Chondrocyte (in vitro differentiated cells): ENCODE measurements around the gene OAF. TPM values are rescaled to one million over a fixed set of nuclear protein-coding genes. Genes with fewer than 3 reads are reported as not detected.

Experiments used
- DNase-seq: peaks from one replicate; pipeline ENCODE4 v3.0.0; 2021; ENCODE audit warnings: mixed read lengths, low spot score
- H3K27ac Mint-ChIP-seq: one replicate; pipeline ENCODE4 v1.8.0; 2021; ENCODE audit warnings: mild to moderate bottlenecking, moderate library complexity, mixed read lengths; ENCODE audit not compliant: unreplicated experiment
- H3K27me3 Mint-ChIP-seq: 2 replicates; pipeline ENCODE4 v1.8.0; 2021; ENCODE audit warnings: low read depth, mixed read lengths
- H3K36me3 Mint-ChIP-seq: 2 replicates; pipeline ENCODE4 v1.8.0; 2021; ENCODE audit warnings: low read depth, mixed read lengths
- H3K4me1 Mint-ChIP-seq: 2 replicates; pipeline ENCODE4 v1.8.0; 2021; ENCODE audit warnings: low read depth, mild to moderate bottlenecking, mixed read lengths
- H3K4me3 Mint-ChIP-seq: one replicate; pipeline ENCODE4 v1.8.0; 2021; ENCODE audit warnings: mild to moderate bottlenecking, moderate library complexity, mixed read lengths; ENCODE audit not compliant: unreplicated experiment
- H3K9me3 Mint-ChIP-seq: 2 replicates; pipeline ENCODE4 v1.8.0; 2021; ENCODE audit warnings: low read depth, mixed read lengths
- CTCF ChIP-seq: fragments of 200-600 bp; sonication (generic); IDR thresholded peaks from 2 replicates; pipeline ENCODE4 v1.5.0; 2021; ENCODE audit warnings: antibody characterized with exemption, mild to moderate bottlenecking, moderate library complexity
- total RNA-seq: library from RNA; stranded (reverse); gene quantifications from 3 replicates; pipeline ENCODE4 v1.2.1, GENCODE V29; 2021

Gene OAF
- total RNA-seq, 1 donor from 2014 or later = 5.7 TPM

GRCh38 chr11:120196826-120197225 lies 14.0 kb upstream of the OAF start:
- DNase-seq = no peak
- no peak for TF ChIP-seq CTCF
- Mint-ChIP-seq H3K27me3 (peaks cover 9% of the 10 kb centered on the region), H3K36me3 (no peaks in the 10 kb centered on the region), H3K4me1 (peaks cover 5% of the 10 kb centered on the region), H3K4me3 (no peak overlapping the region), H3K27ac (no peak overlapping the region), H3K9me3 (no peaks in the 10 kb centered on the region)

DNA sequence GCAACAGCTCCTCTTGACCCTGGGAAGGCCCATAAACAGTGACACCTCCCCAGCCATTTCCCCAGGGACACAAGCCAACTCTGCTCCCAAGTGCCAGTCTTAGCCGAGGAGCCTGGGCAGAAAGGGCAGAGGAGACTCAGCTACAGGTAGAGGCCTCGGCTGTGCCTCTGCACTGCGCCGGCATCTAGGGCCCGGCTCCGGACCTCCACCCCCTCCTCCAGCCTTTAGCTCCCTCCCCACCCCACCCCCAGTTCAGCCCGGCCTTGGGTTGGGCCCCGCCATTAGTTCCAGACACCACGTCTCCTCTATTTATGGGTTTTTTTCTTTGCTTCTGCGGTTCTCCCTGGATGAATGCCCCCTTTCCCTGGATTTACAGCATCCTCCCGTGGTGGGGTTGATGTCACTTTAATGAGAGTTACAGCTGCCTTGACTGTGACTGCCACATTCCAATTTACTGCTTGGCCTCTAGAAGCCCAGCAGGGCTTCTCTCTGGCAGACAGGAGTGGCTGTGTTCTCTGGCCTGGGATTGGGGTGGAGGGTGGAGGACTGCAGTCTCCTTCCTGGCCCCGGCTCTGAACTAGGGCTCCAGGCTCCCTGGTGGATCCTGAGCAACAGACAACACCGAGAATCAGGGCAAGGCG lies 13.5 kb upstream of the OAF start:
- DNase-seq = no peak
- no peak overlapping the region for H3K4me3 Mint-ChIP-seq
- H3K4me1 Mint-ChIP-seq = peaks cover 5% of the 10 kb centered on the region
- peaks cover 9% of the 10 kb centered on the region for H3K27me3 Mint-ChIP-seq
- H3K36me3 Mint-ChIP-seq = no peaks in the 10 kb centered on the region
- no peaks in the 10 kb centered on the region for H3K9me3 Mint-ChIP-seq
- peak overlapping the region; percentile 54 for H3K27ac Mint-ChIP-seq
- TF ChIP-seq CTCF = peak; percentile 15

DNA sequence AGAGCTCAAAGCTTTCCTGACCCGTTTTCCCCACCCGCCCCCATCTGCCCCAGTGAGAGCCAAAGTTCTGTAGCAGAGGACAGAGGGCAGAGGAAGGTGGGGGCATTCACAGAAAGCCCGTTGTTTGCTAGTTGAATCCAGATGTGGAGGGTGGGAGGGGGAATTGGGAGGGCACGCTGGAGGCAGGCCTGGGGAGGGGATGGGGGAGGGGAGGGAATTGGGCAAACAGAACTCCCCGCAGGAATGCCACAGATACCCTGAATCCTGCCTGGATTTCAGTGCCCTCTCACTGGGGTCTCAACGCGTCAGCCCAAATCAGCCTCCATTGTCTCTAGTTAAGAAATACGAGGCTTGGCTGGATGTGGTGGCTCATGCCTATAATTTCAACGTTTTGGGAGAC lies 12.9 kb upstream of the OAF start:
- H3K9me3 Mint-ChIP-seq = no peaks in the 10 kb centered on the region
- H3K4me3 Mint-ChIP-seq = no peak overlapping the region
- TF ChIP-seq CTCF = no peak
- H3K27ac Mint-ChIP-seq = no peak overlapping the region
- H3K27me3 Mint-ChIP-seq = peaks cover 9% of the 10 kb centered on the region
- no peaks in the 10 kb centered on the region for H3K36me3 Mint-ChIP-seq
- DNase-seq = no peak
- peaks cover 5% of the 10 kb centered on the region for H3K4me1 Mint-ChIP-seq

- Mint-ChIP-seq H3K36me3 (no peaks in the 10 kb centered on the region), H3K9me3 (no peaks in the 10 kb centered on the region), H3K4me1 (peaks cover 5% of the 10 kb centered on the region), H3K27me3 (peaks cover 9% of the 10 kb centered on the region), H3K27ac (no peak overlapping the region), H3K4me3 (no peak overlapping the region)
- TF ChIP-seq CTCF = no peak
- DNase-seq = peak; percentile 21
Measured at GRCh38 chr11:120198403-120198786, 12.4 kb upstream of the OAF start.

GRCh38 chr11:120198787-120199469 lies 11.9 kb upstream of the OAF start:
- H3K9me3 Mint-ChIP-seq = no peaks in the 10 kb centered on the region
- DNase-seq = peak; percentile 44
- no peak overlapping the region for H3K27ac Mint-ChIP-seq
- no peaks in the 10 kb centered on the region for H3K36me3 Mint-ChIP-seq
- TF ChIP-seq CTCF = no peak
- H3K4me3 Mint-ChIP-seq = no peak overlapping the region
- peaks cover 5% of the 10 kb centered on the region for H3K4me1 Mint-ChIP-seq
- peaks cover 9% of the 10 kb centered on the region for H3K27me3 Mint-ChIP-seq
